ENCODE measurements around the gene RTN3. TPM values are rescaled to one million over a fixed set of nuclear protein-coding genes. Genes with fewer than 3 reads are reported as not detected.

The RTN3 gene
- total and polyA plus RNA-seq, 2 donors (not counting 1 experiment from before 2014, with no cell fraction given) = 10.1 to 24.9 TPM

GRCh38 chr11:63791495-63792167, 110.3 kb downstream of the RTN3 start:
- 100% methylated on average over 2 of the region's 6 CpGs for WGBS (ENCODE audit: insufficient coverage)
- H3K27me3 Mint-ChIP-seq = peaks cover 5% of the 10 kb centered on the region
- H3K27me3 ChIP-seq (replicated peaks in 1 of 4; ENCODE audit: control extremely low read depth in 1 of 4, control insufficient read depth in 3 of 4, insufficient read depth in 4 of 4, low read length in 3 of 4) = peaks cover 0 to under 1% (median 0%) of the 10 kb centered on the region in 4 experiments
- H3K79me2 ChIP-seq (ENCODE audit: control insufficient read depth, insufficient read depth, low read length) = no peaks in the 10 kb centered on the region
- ChIA-PET POLR2A (no interaction called here), CTCF (interaction anchor here (1.6 kb wide), 1 partner anchor 45 kb away, joined by 3 read pairs; no protein-coding TSS in a partner anchor)
- H3K27ac ChIP-seq (ENCODE audit: low read length in 2 of 2) = no peak overlapping the region
- peaks cover 0 to 8% of the 10 kb centered on the region in 2 donors for H3K4me1 ChIP-seq (ENCODE audit: control insufficient read depth in 2 of 2, insufficient read depth in 2 of 2, low read length in 2 of 2)
- ATAC-seq (ENCODE audit: low read depth) = no peak
- DNase-seq = no peak
- no peak overlapping the region for H3K4me2 ChIP-seq (replicated peaks; ENCODE audit: low read depth, low read length, poor library complexity, severe bottlenecking)
- no peak overlapping the region for H3K27ac Mint-ChIP-seq
- intact Hi-C loops (cut with micrococcal nuclease) = no loop called here
- H3K4me3 Mint-ChIP-seq = no peak overlapping the region
- H3K9me3 Mint-ChIP-seq (ENCODE audit: insufficient read depth) = peaks cover 3% of the 10 kb centered on the region
- no peak overlapping the region for H3K9ac ChIP-seq (ENCODE audit: low read length)
- no peaks in the 10 kb centered on the region for H4K20me1 ChIP-seq (ENCODE audit: control insufficient read depth, insufficient read depth, low read length, poor library complexity, severe bottlenecking)
- no peak overlapping the region for H2AFZ ChIP-seq (ENCODE audit: insufficient read depth, low read depth, low read length, poor library complexity, severe bottlenecking)
- peaks cover 7 to 32% (median 17%) of the 10 kb centered on the region in 3 donors for H3K9me3 ChIP-seq (ENCODE audit: control extremely low read depth in 1 of 3, control insufficient read depth in 2 of 3, insufficient read depth in 1 of 3, low read length in 2 of 3)
- H3K36me3 ChIP-seq (replicated peaks in 1 of 2; ENCODE audit: control extremely low read depth in 1 of 2, control insufficient read depth in 1 of 2, extremely low read depth in 1 of 2, insufficient read depth in 2 of 2, low read length in 1 of 2) = no peaks in the 10 kb centered on the region
- no peak overlapping the region for H3K4me3 ChIP-seq (ENCODE audit: control extremely low read depth in 1 of 5, extremely low read depth in 1 of 5, insufficient read depth in 1 of 5, low read depth in 2 of 5, low read length in 4 of 5)
- no peak for TF ChIP-seq EZH2 (IDR thresholded peaks at IDR 0.05; ENCODE audit: borderline replicate concordance, insufficient read depth, low read depth, low read length, poor library complexity, severe bottlenecking)
- TF ChIP-seq, protein P1, sequence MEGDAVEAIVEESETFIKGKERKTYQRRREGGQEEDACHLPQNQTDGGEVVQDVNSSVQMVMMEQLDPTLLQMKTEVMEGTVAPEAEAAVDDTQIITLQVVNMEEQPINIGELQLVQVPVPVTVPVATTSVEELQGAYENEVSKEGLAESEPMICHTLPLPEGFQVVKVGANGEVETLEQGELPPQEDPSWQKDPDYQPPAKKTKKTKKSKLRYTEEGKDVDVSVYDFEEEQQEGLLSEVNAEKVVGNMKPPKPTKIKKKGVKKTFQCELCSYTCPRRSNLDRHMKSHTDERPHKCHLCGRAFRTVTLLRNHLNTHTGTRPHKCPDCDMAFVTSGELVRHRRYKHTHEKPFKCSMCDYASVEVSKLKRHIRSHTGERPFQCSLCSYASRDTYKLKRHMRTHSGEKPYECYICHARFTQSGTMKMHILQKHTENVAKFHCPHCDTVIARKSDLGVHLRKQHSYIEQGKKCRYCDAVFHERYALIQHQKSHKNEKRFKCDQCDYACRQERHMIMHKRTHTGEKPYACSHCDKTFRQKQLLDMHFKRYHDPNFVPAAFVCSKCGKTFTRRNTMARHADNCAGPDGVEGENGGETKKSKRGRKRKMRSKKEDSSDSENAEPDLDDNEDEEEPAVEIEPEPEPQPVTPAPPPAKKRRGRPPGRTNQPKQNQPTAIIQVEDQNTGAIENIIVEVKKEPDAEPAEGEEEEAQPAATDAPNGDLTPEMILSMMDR (IDR thresholded peaks at IDR 0.05) = no peak
- no peaks in the 10 kb centered on the region for H3K4me1 Mint-ChIP-seq

DNA sequence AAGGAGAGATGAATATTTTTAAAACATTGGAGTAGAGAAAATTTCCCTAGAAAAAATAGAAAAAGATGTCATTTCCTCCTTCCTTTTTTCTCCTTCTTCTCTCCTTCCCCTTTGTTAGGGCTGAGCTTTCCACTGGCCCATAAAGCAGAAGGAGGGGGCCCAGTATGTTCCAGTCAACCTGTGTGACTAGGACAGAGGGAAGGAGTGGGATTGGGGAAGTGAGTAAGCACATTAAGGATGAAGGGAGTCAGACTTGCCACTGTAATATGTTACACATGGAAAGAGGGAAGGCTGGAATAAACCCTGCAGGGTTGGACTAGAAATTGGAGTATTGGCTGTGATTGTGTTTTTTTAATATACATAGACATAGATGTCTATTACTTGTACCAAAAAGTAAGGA, 111.9 kb downstream of the RTN3 start:
- peaks cover 3% of the 10 kb centered on the region for H3K9me3 Mint-ChIP-seq (ENCODE audit: insufficient read depth)
- H2AFZ ChIP-seq (ENCODE audit: insufficient read depth, low read depth, low read length, poor library complexity, severe bottlenecking) = no peak overlapping the region
- ChIA-PET POLR2A (no interaction called here), CTCF (no interaction called here)
- H3K27ac ChIP-seq (ENCODE audit: low read length in 2 of 2) = no peak overlapping the region
- H3K27ac Mint-ChIP-seq = no peak overlapping the region
- no peak overlapping the region for H3K4me2 ChIP-seq (replicated peaks; ENCODE audit: low read depth, low read length, poor library complexity, severe bottlenecking)
- DNase-seq = no peak
- H4K20me1 ChIP-seq (ENCODE audit: control insufficient read depth, insufficient read depth, low read length, poor library complexity, severe bottlenecking) = no peaks in the 10 kb centered on the region
- no peak overlapping the region for H3K4me3 Mint-ChIP-seq
- H3K27me3 ChIP-seq (replicated peaks in 1 of 4; ENCODE audit: control extremely low read depth in 1 of 4, control insufficient read depth in 3 of 4, insufficient read depth in 4 of 4, low read length in 3 of 4) = peaks cover 0 to 6% (median 0%) of the 10 kb centered on the region in 4 experiments
- peaks cover 0 to 8% of the 10 kb centered on the region in 2 donors for H3K4me1 ChIP-seq (ENCODE audit: control insufficient read depth in 2 of 2, insufficient read depth in 2 of 2, low read length in 2 of 2)
- no peaks in the 10 kb centered on the region for H3K4me1 Mint-ChIP-seq
- no peak overlapping the region for H3K9ac ChIP-seq (ENCODE audit: low read length)
- no peak overlapping the region for H3K4me3 ChIP-seq (ENCODE audit: control extremely low read depth in 1 of 5, extremely low read depth in 1 of 5, insufficient read depth in 1 of 5, low read depth in 2 of 5, low read length in 4 of 5)
- H3K9me3 ChIP-seq (ENCODE audit: control extremely low read depth in 1 of 3, control insufficient read depth in 2 of 3, insufficient read depth in 1 of 3, low read length in 2 of 3) = peaks cover 7 to 32% (median 17%) of the 10 kb centered on the region in 3 donors
- peaks cover 6% of the 10 kb centered on the region for H3K27me3 Mint-ChIP-seq
- H3K36me3 ChIP-seq (replicated peaks in 1 of 2; ENCODE audit: control extremely low read depth in 1 of 2, control insufficient read depth in 1 of 2, extremely low read depth in 1 of 2, insufficient read depth in 2 of 2, low read length in 1 of 2) = no peaks in the 10 kb centered on the region
- intact Hi-C loops (cut with micrococcal nuclease) = no loop called here
- H3K79me2 ChIP-seq (ENCODE audit: control insufficient read depth, insufficient read depth, low read length) = no peaks in the 10 kb centered on the region
- TF ChIP-seq, protein P1 (IDR thresholded peaks at IDR 0.05) = no peak
- TF ChIP-seq EZH2 (IDR thresholded peaks at IDR 0.05; ENCODE audit: borderline replicate concordance, insufficient read depth, low read depth, low read length, poor library complexity, severe bottlenecking) = no peak
- ATAC-seq (ENCODE audit: low read depth) = no peak

Data from B cell (primary cell).